NOMO-1 treated with DMSO at 0.1 percent for 48 hours (cell line): ENCODE results near the gene TIMP2.
A peak's percentile ranks its signal among the peaks of the same experiment; 100 is the strongest.

Experiments
- DNase-seq: peaks from one replicate; lab custom pipeline; 2025; ENCODE audit not compliant: unreplicated experiment; lab: John Stamatoyannopoulos, UW

TIMP2 gene

DNA sequence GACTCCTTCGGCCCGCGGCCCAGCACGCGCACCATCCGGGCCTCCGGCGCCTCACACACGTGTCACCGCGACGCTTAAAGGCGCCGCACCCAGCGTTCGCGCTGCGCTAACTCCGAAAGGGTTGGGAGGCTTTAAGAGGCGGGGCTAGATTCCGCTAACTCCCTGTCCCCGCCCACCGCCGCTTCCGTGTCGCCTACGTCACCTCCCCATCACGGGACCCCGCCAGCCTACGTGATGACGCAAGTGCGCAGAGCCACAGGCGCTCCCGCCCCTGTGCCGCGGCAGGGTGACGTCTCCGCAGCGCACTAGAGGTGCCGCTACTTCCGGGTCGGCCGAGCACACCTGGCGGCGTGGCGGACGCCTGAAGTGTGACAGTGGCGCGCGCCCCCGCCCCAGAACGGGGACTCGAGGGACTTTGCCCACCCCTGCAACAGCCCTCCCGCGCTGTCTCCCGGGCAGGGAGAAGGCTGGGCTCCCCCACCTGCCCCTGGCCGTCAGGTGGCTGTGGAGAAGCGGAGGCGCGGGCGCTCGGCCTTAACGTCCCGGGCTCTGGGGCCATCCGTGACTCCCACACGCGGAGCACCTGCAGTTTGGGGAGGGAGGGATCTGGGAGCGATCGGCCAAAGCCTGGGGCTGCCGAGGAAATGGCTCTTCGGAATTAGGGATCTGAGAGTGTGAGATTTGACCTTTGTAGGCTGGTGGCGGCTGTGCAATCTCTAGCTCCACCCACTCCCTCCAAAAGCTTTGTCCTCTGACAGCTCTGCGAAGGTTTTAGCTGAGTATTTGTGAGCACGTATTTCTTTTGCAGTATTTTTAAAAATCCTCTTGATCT is 84.2 kb downstream of the TIMP2 start, which contains the start of gene USP36:
TSS of gene USP36 (minus strand) at position 35 of the 832 bp plus-strand sequence. CDS start 4,451 bp downstream, outside the sequence.
- DNase-seq = peak; percentile 98

GRCh38 chr17:78840530-78840779 is 84.7 kb downstream of the TIMP2 start:
- no peak for DNase-seq

DNA sequence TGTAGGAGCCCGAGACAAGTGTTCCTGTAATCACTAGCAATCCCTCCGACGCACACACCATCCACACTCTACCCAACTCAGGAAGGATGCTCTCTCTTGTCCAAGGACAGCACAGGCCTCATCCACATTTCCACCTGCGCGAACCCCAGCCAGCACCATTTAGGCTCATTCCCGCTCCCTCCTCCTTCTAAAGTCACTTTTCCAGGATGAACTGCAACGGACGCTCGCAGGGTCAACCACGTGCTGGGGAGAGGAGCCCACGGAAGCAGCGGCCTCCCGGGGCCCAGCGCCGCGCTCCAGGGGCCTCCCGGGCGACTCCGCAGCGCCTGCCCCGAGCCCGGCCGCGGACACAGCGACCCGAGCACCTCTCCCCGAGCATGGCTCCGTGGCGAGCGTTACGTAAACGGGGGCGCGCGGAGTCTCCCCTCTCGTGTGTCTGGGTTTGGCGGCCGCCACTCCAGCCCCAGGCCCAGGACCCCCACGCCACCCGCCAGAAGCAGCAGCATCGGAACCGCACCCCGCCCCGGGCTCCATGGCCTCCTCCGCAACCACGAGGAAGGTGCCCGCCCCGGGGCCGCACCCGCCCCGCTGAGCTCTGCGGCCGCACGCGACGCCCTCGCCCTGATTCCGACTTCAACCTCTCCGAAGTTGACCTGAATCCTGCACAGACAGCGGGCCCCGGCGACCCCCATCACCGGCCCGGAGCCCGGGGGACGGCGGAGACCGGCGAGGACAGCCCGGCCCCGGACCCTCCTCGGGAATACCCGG is 85.2 kb downstream of the TIMP2 start:
- peak; percentile 45 for DNase-seq

- DNase-seq = no peak
These were observed 85.9 kb downstream of the TIMP2 start for GRCh38 chr17:78839235-78839761.

GRCh38 chr17:78838574-78839005 is 86.6 kb downstream of the TIMP2 start:
- DNase-seq = no peak

DNA sequence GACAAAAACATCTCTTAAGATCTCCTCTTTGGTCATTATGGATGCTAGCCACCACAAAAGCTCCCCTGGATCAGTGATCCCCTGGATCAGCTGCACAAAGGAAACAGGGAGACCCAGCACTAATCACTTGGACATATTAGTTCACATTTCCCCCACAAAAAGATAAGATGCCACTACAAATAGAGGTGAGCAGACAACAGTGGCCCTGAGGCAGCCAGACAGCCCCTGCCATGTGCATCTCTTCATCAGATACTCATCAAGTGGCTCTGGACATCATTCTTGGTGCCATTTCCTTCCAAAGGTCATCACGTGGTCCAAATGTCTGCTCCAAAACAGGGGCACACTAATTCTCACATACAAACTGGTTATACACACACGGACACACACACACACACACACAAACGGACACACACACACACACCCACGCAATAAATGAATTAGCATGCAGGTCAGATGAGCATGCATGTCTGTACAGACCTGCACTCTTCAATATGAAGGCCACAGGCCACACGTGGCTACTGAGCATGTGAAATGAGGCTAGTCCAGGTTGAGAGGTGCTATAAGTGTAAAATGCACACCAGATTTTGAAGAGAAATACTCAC is 88.7 kb downstream of the TIMP2 start:
- no peak for DNase-seq

GRCh38 chr17:78834571-78834970 is 90.6 kb downstream of the TIMP2 start:
- no peak for DNase-seq

DNA sequence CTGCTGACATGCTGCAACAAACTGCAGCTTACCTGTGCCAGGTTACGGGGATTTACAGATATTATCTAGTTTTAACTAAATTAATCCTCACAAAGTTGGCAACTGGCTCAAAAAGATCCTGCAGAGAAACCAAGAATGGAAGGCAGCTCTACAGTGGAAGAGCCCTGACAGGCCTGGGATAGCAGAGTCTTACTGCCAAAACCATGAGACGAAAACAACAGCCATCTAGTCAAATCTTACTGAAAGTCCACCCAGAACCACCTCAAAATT is 92.7 kb downstream of the TIMP2 start:
- DNase-seq = no peak

- no peak for DNase-seq
These were observed 93.3 kb downstream of the TIMP2 start for GRCh38 chr17:78831688-78832540.

DNA sequence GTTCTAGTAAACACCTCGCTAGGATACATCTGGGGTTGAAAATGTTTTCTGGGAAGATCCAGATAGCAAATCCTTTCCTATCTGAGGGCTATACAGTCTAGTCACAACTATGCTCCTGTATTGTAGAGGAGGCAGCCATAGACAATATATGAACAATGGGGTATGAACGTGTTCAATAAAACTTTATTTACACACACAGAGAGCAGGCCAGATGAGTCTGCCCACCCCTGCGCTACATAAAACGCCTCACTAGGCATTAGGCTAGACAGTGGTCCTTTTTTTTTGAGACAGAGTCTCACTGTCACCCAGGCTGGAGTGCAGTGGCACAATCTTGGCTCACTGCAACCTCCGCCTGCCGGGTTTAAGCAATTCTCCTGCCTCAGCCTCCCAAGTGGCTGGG is 95.7 kb downstream of the TIMP2 start:
- DNase-seq = no peak

GRCh38 chr17:78828470-78829185 is 96.6 kb downstream of the TIMP2 start:
- DNase-seq = no peak

GRCh38 chr17:78826836-78827509 is 98.2 kb downstream of the TIMP2 start:
- peak; percentile 47 for DNase-seq

DNA sequence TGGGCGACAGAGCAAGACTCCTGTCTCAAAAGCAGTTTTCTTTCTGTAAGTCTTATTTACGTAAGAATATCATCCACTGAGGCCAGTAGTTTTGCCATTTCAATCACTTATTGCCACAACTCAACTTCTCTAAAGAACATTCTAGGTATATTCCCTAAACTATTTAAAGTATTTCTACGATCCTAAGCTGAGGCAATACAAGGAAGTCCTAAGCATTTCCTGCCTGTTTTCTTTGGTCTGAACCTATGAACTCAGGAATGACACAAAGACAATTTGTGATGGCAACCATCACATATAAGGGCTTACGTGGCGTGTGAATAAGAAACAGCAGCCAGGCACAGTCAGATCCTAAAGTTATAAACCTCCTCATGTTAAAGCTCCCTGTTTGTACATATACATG is 98.8 kb downstream of the TIMP2 start:
- no peak for DNase-seq

DNA sequence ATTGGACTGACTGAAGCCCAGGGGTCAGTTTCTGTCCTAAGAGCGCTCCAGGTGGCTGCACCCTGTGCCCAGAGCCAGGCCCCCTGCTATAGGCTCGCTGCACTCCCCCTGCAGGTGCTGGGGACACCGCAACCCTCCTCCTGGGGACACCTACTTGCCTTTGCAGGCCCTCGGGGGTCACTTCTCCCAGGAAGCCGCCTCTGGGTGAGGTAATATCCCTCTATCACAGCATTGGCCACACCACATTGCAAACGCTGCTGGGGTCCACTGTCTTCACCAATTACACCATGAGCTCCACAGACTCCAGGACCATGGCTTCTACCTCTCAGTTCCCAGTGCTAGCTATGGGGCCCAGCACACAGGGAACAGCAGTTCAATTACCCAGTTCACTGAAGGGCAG is 99.5 kb downstream of the TIMP2 start:
- DNase-seq = no peak

DNA sequence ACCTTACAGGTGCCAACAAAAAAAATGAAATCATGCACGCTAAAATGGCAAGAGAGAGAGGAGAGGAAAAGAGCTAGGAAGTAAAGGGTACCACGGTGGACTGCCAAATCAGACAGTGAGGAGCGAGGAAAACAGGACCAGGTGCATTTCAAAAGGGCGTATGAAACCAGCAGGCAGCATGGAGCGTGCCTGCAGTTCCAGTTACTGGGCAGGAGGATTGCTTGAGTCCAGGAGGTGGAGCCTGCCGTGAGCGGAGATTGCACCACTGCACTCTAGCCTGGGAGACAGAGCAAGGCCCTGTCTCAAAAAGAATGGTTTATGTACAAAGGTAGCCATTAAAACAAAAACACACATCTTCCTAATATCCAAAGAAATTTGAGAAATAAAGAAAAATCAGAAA is 100.9 kb downstream of the TIMP2 start:
- DNase-seq = no peak

DNA sequence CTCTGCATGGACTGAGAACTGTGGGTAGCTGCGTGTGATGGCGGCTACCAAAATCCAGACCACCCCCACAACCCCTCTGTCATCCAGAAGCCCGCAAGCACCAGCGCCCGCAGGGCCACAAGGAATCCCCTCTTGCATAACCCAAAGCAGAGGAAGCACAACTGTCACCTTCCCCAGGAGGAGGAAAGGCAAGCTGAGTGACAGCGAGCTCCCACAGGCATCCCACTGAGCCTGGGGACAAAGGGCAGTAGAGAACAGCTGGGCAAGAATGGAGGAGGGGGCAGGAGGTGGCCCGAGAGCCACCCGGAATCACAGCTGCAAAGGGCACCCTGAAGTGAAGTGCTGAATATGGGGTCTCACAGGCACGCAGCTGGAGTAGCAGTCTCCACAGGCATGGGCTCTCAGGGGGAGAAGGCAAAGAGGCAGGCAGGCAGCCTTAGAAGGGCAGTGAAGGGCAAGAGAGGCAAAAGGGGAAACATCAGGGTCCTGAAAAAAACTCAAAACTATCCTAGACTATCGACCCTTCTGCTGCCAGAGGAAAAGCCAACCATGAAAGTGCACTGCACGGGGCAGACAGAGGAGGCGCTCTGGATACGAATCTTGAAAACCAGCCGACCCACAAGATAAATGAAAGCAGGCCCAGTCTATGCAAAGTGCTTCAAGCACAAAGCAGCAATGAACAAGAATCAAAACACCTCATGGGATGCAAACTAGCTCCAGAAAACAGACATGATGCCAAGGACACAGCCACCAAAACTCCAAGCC is 101.7 kb downstream of the TIMP2 start:
- no peak for DNase-seq

DNA sequence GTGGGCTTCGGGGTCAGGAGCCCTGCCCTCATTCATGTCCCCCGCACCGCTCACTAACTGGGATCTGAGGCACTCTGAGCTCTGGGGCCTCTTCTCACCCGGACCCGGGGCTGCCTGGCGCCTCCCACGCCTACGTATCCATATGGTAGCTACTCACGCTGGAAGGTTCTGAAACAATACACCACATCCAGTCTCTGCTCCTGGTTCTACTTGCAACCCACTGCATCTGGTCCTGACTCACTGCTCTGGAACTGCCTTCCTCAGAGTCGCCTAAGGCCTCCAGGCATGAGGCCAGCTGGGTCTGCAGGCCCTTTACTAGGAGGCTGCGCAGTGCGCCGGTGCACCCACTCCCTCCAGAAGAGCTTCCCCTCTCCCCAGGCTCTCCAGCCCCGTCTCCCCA is 102.6 kb downstream of the TIMP2 start:
- DNase-seq = no peak

DNA sequence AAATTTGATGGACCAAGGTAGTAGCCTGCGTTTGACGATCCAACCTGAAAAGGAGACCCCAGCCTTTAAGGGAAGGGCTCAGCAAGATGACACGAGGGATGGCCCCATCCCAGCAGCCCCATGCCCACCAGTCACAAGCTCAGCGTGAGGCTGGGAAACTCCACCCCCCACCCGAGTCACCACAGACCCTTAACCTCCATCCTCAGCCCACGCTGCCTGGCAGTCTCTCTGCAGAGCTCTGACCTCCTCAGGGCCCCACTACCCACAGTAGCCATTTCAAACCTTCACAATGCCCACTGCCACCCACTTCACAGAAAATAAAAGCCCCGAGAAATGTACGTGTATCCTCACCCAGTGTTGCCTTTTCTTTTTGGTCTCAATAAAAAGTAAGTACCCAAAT is 103.2 kb downstream of the TIMP2 start:
- DNase-seq = no peak

GRCh38 chr17:78820841-78821240 is 104.3 kb downstream of the TIMP2 start:
- no peak for DNase-seq
